ENCODE data around the gene SLC2A4.

Gene SLC2A4

DNA sequence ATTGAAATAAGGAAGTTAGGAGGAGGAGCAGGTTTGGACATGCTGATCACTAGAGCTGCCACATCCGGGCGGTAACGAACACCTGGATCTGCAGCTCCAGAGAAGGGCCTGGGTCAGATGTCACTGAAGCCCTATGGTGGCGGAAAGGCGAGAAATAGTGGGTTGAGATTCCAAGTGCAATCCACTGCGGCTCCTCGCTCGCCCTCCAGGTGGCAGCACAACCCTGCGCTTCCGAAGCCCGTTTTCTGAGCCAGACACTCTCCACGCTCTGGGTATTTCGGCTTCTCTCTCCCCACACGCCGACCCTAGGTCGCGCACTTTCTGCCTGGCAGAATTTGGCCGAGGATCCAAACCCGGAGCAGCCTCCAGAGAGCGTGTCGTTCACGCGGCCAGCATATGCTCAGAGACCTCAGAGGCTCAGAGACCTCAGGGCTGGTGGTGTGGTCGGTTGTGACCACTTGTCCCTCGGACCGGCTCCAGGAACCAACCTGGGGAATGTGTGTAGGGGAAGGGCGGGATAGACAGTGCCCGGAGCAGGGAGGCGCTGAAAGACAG lies 922 bp upstream of the SLC2A4 start:
- DNase-seq, result peak; percentile 83

DNA sequence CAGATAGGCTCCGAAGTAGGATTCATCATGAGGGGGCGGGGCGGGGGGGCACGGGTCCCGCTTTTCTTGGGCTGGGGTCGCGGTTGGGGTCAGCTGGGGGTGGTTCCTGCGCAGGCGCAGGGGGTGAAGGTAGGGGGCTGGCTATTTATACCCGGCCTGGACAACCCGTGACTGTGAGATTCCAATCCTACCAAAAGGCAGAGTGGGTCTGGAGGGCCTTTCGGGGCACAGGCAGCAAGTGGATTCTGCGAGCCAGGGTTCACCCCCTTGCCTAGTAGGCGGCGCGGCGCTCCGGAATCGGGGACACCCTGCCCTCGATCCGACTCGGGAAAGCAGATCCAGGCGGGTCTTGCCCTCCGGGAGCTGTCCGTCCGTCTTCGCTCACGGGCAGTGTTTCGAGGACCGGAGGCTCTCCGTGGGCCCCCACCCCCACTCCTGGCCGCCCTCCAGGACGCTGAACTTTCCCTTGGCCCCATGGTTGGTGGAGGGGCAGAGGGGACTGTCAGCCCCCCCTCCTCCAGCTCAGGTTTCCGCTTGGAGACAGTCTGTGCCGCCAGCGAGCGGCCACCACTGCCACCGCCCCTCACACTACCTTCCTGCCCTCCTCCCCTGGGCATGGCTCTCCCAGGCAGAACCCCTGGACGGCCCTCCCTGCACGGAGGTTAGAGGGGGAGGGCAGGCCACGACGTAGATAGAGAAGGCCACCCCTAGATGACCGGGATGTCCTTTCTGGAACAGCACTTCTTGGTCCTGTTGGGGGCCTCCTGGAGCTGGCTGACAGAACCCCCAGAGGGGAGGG lies 634 bp downstream of the SLC2A4 start:
- DNase-seq, result no peak

DNA sequence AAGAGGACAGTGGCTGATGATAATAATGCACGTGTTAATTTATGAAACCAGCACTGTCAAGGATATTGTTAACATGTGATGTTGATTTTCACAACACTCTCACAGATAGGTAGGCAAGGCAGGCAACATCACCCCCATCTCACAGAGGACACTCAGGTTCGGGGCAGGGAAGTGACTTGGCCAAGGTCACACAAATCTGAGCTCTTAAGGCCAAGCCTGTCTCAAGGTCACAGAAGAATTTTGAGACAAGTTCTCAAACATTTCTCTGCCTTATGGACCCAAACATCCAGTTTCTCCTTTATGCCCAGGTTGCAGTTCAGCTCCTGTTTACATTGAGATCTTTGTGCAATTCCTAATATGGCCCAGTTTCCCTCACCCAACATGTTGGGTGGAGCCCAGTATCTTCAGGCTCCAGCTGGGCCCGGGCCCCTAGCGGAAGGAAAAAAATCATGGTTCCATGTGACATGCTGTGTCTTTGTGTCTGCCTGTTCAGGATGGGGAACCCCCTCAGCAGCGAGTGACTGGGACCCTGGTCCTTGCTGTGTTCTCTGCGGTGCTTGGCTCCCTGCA lies 1.3 kb downstream of the SLC2A4 start:
- DNase-seq, result no peak

DNA sequence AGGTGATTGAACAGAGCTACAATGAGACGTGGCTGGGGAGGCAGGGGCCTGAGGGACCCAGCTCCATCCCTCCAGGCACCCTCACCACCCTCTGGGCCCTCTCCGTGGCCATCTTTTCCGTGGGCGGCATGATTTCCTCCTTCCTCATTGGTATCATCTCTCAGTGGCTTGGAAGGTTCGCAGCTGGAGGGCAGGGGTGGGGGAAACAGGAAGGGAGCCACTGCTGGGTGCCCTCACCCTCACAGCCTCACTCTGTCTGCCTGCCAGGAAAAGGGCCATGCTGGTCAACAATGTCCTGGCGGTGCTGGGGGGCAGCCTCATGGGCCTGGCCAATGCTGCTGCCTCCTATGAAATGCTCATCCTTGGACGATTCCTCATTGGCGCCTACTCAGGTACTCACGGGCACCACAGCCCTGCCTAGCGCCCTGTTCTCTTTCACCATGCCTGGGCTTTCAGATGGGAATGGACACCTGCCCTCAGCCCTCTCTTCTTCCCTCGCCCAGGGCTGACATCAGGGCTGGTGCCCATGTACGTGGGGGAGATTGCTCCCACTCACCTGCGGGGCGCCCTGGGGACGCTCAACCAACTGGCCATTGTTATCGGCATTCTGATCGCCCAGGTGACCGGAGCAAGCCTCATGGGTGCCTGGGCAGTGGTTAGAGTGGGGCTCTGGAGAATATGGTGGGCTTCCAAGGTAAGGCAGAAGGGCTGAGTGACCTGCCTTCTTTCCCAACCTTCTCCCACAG lies 2.1 kb downstream of the SLC2A4 start:
- no peak for DNase-seq

DNA sequence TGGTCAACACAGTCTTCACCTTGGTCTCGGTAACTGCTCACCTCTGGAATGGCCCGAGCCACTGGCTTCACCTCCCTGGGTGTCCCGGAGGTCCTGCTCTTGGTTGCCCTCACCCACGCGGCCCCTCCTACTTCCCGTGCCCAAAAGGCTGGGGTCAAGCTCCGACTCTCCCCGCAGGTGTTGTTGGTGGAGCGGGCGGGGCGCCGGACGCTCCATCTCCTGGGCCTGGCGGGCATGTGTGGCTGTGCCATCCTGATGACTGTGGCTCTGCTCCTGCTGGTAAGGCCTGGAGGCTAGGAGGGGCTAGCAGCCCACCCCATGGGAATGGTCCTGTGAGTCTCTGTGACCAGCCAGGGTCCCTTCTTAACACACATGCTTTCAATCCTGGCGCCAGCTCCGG lies 3.4 kb downstream of the SLC2A4 start:
- no peak for DNase-seq

DNA sequence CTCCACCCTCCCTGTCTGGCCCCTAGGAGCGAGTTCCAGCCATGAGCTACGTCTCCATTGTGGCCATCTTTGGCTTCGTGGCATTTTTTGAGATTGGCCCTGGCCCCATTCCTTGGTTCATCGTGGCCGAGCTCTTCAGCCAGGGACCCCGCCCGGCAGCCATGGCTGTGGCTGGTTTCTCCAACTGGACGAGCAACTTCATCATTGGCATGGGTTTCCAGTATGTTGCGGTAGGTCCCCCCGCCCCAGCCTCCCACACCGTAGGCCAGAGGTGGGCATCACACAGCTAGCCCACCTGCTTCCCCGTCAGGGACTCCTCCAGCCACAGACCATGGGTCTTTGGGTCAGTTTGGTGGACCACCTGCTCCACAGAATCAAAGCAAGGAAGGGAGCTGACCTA lies 4.2 kb downstream of the SLC2A4 start:
- no peak for DNase-seq

DNA sequence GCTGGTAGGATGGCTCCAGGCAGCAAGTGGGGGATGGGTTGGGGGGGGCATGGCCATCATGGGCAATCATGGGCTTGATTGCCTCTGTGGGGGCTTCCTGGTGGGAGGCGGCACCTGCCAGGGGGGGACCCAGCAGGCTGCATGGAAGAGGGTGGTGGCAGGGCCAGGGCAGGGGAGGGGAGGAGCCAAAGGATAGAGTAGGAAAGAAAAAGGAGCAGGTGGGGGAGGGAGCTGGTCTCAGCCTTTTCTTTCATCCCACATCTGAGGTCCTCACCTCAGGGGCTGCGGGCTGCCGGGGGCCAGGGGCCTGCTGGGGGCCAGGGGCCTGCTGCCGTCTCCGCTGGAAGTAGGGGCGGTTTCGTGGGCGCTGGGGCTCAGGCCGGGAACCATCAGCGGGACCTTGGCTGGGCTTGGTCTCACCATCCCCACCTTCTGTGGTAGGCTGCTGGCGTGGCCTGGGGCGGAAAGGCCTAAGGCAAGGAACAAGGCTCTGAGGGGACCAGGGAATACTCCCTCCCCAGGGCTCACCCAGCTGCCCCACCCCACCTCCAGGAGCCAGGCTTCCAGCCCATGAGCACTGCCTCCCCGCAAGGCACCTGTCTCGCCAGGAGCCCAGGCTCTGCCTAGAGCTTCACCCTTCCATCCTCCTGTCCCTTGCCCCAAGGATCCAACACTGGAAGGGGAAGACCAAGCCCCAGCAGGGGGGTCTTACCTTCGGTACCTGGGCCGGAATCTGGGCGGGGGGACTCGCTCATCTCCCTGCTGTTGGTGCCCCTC lies 7.9 kb downstream of the SLC2A4 start:
- no peak for DNase-seq

DNA sequence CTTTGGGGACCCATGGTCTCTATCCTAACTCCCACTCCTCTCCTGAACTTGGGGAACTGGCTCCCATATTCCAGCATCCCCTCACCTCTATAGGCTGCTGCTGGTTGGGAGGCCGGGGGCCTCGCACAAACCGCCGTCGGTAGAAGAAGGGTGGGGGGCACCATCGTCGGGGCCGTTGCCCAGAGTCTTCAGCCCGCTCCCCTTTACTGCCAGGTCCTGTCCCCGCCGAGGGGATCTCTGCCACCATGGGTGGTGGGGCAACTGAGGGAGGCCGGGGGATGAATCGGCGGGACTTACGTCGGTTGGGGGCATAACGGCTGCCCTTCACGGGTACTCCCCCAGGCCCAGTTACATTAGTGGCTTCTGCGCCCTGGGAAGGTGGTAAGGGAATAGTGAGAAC lies 8.6 kb downstream of the SLC2A4 start:
- no peak for DNase-seq

DNA sequence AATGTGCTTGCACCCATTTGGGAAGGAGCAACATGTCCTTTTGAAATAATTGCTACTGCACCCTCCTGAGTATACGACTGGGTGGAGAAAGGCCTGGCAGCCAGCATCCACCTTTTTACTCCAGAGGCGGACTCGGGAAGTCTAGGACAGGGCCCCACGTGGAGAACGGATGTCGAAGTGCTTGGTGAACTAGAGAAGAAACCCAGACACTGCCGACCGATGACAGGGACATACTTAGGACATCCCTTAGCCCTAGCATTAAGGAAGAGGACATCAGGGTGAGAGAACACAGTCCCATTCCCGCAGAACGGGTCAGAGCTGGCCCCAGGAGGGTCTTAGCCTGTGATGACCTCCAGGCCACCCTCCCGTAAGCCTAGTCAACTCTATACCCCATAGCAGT lies 9.2 kb downstream of the SLC2A4 start:
- DNase-seq, result no peak

DNA sequence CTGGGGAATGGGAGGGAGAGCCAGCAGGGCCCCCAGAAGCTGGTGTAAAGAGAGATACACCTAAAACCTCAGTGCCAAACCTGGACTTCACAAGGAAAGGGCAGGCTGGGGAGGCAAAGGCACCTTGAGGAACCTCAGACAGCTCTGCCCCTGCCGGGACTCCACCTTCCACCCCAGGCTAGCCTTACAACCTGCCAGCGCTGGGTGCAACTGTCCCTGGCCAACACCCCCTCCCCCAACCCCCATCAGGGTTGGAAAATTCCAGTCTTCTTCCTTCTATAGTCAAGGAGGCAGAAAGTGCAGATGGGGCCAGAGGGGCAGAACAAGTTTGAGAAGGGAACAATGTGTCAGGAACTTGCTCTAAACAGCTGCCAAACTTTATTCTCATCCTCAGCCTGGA lies 10.7 kb downstream of the SLC2A4 start:
- DNase-seq, result no peak

DNA sequence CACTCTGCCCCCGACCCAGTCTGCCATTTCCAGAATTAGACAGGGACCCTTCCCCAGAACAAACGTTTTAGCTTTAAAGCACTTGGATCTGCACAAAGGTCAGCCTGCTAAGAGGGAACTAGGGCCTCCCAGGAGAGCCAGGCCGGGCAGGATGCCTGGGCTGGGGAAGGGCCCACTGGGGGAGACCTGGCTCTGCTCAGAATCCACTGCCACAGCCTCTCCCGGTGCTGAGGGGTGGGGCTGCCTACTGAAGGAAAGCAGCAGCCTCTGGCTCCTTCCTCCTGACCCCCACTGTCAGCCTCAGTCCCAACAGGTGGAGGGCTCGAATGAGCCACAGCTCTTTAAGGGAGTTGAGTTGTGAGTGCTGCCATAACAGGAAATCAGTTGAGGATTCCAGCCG lies 11.2 kb downstream of the SLC2A4 start:
- no peak for DNase-seq

DNA sequence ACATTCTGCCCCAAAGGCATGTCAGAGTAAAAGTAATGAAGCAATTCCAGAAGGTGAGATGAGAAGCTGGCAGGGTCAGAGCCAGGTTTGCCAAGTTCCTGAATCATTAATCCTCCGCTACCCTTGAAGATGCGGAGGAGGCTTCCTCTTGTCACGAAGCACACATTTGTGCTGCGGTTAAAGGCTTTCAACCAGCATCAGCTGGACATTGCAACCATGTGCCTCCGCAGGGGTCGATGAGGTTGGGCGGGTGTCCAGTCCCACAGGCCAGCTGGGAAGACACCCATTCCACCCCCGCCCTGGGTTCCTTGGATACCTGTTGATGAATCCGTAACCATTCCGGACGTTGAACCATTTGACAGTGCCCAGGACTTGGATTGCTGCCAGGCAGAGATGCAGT lies 11.6 kb downstream of the SLC2A4 start:
- no peak for DNase-seq

DNA sequence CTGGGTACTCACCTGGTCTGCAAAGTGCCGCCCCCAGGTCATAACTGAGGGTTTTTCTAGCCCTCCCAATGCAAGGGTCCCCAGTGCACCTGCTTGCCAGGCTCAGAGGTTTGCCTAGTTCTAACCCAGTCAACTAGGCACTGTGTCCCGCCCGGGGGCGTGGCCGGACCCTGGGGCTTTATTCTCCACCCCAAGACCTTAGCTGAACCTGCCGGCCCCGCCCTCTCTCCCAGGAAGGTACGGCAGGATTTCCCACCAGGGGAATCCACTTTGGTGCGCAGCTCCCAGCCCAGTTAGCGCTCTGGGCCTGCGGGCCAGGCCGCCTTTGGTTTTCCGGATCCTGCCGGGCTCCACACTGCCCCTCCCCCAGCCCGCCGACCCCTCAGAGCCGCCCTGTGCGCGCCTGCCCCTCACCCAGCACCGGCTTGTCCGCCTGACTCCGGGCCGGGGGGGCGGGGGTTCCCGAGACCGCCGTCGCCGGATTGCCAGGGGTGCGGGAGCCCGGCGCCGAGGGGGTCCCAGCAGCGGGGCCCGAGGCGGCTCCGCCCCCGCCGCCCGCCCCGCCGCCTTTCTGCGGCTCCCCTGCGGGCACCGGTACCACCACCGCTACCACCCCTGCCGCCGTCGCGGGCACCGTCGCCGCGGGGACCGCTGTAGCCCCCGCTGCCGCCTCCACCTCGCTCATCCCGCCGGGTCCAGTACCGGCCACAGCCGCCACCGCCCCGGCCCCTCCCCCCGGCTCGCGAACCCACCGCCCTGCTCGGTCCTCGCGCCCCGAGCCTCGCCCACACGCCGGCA lies 12.5 kb downstream of the SLC2A4 start:
- no peak for DNase-seq

DNA sequence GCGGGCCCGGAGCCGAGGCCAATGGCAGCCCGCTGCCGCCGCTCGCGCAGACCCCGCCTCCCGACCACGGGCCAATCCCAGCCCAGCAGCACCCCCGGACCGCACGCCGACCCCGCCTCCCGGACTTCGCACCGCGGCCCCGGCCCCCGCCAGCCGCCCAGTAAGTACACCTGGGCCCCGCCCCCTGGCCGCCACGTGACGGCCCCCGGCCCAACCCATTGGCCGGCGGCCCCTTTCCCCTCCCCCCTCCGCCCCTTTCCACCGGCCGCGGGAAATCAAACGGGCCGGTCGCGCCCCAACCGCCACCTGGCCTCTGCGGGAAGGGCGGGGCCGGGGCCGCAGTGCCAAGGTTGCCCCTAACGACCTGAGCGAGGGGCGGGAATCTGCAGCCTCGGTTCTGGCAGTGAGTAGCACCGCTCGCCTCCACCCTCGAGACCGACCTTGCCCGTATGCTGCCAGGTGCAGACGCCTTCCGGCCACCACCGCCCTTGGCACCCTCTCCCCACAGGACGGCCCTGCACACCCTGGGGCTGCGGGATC lies 13.2 kb downstream of the SLC2A4 start, which contains the start of gene YBX2:
TSS of gene YBX2 (minus strand) at position 26 of the 540 bp plus-strand sequence. CDS start 139 bp downstream, outside the sequence.
- DNase-seq, result peak; percentile 85

DNA sequence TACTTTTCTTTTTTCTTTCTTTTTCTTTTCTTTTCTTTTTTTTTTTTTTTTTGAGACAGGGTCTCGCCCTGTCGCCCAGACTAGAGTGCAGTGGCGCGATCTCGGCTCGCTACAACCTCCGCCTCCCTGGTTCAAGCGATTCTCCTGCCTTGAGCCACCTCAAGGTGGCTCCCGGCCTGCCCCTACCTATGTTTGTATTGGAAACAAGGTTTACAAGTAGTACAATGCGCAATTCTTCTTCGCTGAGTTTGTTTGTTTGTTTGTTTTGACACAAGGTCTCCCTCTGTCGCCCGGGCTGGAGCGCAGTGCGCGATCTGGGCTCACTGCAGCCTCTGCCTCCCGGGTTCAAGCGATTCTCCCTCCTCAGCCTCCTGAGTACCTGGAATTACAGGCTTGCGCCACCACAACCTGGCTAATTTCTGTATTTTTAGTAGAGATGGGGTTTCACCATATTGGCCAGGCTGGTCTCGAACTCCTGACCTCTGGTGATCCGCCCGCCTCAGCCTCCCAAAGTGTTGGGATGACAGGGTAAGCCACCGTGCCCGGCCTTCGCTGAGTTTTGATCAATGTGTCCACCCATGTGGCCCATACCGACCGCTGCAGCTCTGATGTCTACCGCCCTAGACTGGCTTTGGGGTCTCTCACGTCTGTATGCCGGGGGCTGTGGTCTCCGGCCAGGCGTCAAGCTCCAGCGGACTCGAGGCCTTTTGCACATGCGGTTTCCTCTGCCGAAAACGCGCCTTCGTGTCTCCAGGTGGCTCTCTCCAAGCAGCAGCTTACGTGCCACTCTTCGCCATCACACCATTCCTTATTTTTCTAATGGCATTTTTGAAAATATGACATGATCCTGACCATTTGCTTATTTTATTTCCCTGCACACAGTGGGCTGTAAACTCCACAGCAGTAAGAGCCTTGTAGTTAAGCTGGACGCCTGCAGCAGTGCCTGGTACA lies 14.0 kb downstream of the SLC2A4 start:
- no peak for DNase-seq

DNA sequence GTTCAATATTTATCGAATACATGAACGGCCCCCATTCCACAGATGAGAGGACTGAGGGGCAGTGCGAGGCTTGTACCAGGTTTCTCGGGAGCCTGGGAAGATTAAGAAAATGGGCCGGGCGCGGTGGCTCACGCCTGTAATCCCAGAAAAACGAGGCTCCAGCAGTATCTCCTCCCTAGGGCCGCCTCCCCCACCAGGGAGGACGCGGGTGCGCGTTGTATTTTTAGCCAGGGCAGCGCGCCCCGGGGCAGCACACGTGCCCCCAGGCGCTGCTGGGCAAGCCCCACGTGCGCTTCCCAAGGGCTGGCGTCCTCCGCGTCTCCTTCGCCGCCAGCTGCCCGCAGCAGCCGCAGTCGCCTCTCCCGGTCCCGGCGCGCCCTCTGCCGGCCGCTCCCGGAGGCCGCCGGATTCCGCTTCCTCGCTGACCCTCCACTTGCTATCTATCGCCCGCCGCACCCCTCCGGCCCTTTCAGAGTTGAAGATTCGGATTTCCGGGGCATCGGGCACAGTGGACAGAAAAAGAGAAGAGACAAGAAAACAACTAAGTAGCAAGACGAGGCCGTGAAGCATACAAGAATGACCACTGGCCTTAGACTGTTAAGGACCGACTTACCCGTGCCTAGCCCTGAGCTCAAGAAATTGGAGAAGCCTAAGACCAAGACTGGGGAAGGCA lies 14.8 kb downstream of the SLC2A4 start:
- peak; percentile 81 for DNase-seq

DNA sequence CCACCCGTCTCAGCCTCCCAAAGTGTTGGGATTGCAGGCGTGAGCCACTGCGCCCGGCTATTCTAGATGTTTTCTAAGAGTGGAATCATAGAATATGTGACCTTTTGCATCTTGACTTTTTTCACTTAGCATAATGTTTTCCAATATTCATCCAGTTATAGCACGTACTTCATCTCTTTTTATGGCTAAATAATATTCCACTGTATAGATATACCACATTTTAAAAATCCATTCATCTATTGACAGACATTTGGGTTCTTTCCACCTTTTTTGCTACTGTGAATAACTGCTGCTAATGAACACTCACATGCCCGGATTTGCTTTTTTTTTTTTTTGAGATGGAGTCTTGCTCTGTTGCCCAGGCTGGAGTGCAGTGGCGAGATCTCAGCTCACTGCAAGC lies 22.7 kb downstream of the SLC2A4 start:
- DNase-seq, result no peak

DNA sequence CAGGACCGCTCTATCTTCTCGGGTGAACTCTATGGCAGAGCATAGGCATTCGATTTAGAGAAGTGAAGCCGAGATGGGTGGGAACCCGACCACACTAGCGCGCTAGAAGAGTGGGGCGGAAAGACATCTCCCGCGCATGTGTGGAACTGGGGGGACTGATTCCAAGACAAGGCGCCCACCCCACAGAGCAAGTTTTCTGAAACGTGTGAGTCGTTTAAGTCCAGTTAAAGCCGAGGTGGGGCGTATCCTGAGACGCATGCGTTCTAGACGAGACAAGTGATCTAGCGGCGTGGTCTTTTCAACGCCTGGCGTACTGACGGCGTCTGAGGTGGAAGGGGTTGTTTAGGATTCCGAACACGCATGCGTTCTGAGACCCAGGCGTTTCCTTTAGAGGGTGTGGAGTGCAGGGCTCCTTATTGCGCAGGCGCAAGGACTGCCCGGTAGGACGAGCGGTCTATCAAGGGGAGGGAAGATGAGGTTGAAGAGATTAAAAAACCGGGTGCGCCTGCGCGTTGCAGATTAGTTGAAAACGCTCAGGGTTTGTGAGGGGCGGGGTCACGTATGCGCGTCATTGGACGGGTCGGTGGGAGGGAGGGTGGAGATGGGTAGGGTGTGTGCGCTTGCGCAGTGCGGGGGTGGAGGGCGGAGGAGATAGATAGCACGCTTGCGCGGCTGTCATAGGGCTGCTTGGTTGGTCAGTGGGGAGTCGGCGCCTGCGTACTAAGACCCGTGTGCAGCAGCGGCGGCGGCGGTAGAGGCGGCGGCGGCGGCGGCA lies 25.6 kb downstream of the SLC2A4 start, which contains the start of gene EIF5A:
TSS of gene EIF5A (plus strand) at position 718 of the 775 bp plus-strand sequence. CDS start 2,008 bp downstream, outside the sequence.
- peak; percentile 100 for DNase-seq
